Tibial nerve (tissue), 3 donors: ENCODE results near the gene GASK1A.

ENCODE experiments used
- POLR2A ChIP-seq, 2 donors: fragments of 450-650 bp; IDR thresholded peaks; one replicate each; pipeline ENCODE4 v1.6.1; 2017; ENCODE audit warnings: antibody characterized with exemption in 2 of 2, mild to moderate bottlenecking in 2 of 2, moderate library complexity in 2 of 2
- TF ChIP-seq, protein P1 (sequence below), 5 experiments: fragments of 200-600 bp in 3 of 5; fragments of 450-650 bp in 2 of 5; sonication (generic) in 3 of 5; IDR thresholded peaks; one replicate each; pipeline ENCODE4 v1.5.1; 2016 to 2019; ENCODE audit warnings: antibody characterized with exemption in 5 of 5, mild to moderate bottlenecking in 3 of 5, moderate library complexity in 2 of 5

DNA sequence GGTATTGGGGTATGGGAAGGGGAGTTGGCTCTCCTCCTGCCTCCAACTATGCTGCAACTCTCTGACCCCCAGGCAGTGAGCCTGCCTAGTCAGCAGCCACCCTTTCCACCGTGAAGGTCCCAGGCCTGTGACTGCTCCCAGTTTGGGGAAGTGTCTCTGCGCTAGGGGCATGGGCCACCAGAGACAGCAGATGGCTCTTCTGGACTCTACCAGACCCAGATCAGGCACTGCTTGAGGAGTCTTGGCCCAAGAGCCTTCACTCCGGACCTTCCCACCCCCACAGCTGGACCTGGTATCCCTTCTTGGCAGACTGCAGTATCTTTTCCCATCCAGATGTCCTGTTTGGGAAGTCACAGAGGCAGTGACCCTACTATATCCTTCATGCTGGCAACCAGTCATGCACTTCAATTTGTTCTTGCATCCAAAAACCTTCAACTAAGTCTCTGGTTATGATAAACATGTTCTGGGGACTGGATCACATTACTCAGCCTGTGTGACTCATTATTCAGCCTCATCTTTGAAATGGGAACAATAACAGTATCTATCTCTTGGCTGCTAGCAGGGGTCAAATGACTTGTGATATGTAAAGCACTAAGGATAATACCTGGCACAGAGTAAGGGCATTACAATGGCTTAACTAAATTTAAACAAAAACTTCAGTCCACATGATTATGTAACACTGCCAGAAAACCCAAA is 64.1 kb downstream of the GASK1A start:
- TF ChIP-seq, protein P1, sequence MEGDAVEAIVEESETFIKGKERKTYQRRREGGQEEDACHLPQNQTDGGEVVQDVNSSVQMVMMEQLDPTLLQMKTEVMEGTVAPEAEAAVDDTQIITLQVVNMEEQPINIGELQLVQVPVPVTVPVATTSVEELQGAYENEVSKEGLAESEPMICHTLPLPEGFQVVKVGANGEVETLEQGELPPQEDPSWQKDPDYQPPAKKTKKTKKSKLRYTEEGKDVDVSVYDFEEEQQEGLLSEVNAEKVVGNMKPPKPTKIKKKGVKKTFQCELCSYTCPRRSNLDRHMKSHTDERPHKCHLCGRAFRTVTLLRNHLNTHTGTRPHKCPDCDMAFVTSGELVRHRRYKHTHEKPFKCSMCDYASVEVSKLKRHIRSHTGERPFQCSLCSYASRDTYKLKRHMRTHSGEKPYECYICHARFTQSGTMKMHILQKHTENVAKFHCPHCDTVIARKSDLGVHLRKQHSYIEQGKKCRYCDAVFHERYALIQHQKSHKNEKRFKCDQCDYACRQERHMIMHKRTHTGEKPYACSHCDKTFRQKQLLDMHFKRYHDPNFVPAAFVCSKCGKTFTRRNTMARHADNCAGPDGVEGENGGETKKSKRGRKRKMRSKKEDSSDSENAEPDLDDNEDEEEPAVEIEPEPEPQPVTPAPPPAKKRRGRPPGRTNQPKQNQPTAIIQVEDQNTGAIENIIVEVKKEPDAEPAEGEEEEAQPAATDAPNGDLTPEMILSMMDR (IDR thresholded peaks at IDR 0.05), result no peak
- TF ChIP-seq POLR2A (IDR thresholded peaks at IDR 0.05), result no peak
